SHP77 treated with DMSO at 0.1 percent for 48 hours (cell line): ENCODE data around the gene RAB9B.
"Not testable (repeated sequence)": the region's sequence is repeated elsewhere in the genome, so short reads cannot be mapped to it uniquely, and the experiment has no call there.

Source experiments
- DNase-seq: peaks from one replicate; lab custom pipeline; 2025; lab: John Stamatoyannopoulos, UW

RAB9B gene, protein sequence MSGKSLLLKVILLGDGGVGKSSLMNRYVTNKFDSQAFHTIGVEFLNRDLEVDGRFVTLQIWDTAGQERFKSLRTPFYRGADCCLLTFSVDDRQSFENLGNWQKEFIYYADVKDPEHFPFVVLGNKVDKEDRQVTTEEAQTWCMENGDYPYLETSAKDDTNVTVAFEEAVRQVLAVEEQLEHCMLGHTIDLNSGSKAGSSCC

GRCh38 chrX:103831803-103832544 is at the start of gene RAB9B:
Gene RAB9B, minus strand, starts transcription at chrX:103832257. Its CDS starts 6,473 bp downstream, at chrX:103825784.
- DNase-seq = no peak

DNA sequence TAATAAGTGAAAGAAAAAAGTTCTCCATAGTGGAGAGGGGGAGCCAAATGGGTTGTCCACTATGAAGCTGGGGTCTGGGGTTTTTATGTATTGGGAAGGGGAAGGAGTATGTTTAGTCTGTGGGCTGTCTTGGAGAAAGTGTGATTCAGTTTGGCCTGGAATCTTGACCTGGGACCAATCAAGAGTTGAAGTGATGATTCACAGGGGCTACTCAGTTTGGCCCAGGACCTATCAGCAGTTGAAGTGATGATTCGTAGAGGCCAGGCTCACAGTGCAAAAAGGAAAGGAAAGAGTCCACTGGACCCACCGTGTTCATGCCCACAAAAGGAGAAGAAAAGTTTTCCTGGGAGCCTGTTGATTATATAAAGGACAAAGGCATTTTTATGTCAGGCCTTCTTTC is 47.3 kb upstream of the RAB9B start:
- DNase-seq = no peak

DNA sequence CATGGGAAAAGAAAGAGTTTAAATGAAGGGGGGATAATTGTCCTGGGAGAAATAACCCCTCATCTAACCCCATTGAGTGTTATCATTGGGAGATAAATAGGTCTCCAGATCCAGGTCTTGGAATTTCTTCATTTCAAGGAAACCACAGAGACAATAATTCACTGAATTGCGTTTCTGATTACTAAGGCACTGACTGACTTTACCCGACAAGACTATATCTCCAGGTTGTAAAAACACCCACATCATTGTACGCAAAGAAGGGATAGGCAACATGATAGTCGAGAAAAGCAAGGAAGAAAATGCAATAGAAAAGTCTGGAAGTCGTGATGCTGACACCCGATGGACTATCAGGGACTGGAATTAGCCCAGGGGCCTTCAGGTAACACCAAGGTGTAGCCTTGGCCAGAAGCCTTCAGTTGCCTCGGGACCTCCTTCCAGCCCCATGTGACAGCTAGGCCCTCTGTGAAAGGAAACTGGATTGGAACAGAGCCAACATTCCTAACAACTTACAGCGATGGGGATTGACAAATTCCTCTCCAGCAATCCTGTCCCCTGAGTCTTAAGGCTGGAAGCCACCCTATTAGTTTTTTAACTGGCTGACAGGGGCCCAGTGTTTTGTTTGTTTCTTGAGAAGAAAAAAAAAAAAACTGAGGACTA is 46.5 kb upstream of the RAB9B start:
- no peak for DNase-seq

DNA sequence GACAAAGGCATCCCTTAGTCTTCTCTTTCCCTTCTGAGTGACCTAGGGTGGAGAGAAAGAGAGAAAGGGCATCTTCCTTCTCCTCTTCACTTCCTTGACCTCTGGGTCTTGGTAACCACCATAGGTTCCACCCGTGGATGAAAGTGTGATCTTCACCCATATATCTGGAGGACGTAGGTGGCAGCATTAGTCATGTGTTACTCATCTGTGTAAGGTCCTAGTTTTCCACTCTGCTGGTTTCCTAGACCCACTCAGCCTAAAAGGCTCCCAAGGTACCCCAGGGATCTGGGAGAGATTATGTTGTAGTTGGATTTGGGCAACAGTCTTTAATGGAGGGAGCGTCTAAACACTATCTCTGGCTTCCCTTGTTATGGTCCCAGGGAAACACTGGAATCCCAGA is 45.5 kb upstream of the RAB9B start:
- DNase-seq = no peak

DNA sequence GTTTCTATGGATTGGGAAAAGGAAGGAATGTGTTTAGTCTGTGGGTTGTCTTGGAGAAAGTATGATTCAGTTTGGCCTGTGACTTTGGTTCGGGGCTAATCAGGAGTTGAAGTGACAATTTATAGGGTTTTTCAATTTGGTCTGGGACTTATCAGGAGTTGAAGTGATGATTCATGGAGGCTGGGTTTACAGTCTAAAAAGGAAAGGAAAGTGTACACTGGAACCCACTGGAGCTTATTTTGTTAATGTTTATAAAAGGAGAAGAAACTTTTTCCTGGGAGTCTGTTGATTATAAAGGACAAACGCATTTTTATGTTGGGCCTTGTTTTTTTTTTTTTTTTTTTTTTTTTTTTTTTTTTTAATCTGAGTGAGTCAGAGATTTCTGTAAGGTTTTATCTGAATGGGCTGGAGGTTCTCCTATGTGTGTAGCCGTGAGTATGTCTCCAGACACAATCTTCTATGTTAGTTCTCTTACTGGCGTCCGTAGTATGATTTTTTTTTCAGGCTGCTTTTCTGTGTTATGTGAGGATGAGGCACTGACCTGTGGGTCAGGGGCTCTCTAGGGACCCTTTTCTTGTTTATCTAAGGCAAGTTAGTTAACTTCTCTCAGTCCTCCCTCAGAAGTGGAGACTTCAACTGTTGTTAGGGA is 33.0 kb upstream of the RAB9B start:
- DNase-seq = no peak

DNA sequence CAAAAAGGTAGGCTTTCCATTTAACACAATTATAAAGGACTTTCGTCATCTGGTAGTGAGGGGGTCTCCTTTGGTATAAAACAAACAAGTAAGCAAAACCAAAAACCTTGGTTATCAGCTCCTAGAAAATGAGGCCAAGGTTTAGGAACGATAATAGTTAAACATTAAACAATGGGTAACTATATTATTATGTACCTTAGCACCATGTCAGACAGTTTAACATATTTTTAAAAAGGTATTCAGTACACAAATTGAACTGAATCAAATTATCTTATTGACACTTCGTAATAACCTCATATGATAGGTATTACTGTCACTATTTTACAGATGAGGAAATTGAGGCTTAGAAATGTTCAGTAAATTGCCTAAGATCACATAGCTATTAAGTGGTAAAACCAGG is 32.1 kb upstream of the RAB9B start:
- DNase-seq = no peak

DNA sequence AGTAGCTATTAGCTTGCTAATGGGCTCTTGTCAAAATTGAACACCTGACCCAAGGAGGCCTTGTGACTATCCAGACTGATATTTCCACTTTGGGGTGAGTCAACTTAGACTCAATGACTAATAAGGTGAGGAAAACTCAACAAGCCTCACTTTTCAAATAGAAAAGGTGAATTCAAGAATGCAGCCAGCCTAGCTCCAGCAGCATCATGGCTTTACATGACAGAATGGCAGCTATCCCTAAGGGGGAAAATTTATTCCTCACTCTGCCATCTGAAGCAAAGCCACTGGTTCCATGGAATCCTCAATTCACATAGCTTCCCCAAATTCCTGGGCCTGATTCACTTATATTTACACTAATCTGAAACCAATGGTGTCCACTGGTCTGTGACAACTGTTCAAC is 29.1 kb upstream of the RAB9B start:
- DNase-seq = no peak

GRCh38 chrX:103849558-103849957 is 17.5 kb upstream of the RAB9B start:
- DNase-seq = no peak

DNA sequence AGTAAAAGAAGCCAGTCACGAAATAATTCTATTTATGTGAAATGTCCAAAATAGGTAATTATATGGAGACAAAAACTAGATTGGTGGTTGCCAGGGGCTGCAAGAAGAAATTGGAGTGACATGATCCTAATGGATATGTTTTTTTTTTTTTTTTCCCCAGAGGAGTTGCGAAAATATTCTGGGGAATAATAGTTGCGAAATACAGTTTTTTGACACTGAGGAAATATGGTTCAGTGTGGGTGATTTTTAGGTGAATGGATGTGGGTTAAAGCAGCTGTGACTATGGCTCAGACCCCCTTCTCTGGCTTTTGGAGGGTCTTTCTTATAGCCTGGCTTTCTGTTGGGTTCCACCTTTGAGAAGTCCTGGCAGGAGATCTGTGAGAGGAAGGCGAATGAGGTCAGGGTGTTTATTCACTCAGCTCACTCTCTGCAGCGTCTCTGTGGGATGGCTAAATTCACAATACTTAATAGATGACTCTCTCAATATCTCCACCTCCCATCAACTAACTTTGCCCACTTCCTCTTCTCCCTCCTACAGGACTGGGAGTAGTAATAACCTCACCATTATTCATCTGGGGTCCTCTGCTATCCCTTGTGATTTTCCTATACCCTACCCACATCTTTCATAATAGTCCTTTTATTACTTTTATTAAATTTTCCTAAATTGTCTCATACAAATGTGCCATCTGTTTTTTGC is 15.3 kb upstream of the RAB9B start:
- DNase-seq = no peak

GRCh38 chrX:103846386-103846785 is 14.3 kb upstream of the RAB9B start:
- DNase-seq = no peak

DNA sequence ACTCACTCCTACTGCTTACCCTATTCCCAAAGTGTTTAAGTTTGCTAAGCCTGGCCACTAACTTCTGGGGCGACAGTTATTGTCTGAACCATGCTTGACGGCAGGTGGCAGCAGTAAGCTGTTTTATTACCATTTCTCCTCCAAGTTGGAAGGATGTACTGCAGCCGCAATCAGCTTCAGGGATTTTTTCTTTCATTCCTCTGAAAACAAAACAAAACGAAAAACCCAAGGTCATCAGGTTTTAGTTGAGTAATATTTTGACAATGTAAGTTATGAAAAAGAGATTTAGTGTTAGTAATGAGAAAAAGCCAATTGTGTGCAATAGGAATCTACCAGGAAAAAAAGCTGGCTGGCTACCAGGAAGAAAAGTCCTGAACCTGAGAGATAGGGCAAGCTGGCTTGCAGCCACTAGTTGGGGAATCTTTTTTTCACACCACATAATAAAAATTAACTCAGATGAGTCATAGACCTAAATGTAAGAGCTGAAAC is 13.2 kb upstream of the RAB9B start:
- DNase-seq = no peak

- no peak for DNase-seq
Measured at GRCh38 chrX:103839404-103839803, 7.3 kb upstream of the RAB9B start.

DNA sequence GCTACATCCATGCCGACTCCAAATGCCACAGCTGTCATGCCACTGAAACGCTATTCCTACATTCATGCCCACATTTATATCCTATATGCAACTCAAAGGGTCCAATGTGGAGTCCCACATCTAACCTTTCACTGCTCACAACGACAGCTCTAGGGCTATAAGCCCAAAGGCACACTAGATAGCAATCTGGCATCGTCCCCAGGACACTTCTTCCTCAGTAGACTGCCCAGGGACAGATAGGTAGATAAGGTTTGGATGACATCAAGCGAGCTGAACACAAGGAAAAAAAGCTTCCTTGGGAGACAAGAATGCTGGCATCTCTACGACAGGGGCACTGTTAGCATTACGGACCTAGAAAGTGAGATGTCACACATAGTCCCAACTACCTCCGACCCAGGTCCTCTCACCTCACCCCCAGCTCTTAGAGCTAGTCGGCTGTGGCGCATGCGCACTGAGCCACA is 685 bp downstream of the RAB9B start:
- no peak for DNase-seq

GRCh38 chrX:103830848-103831247 is 1.2 kb downstream of the RAB9B start:
- no peak for DNase-seq

DNA sequence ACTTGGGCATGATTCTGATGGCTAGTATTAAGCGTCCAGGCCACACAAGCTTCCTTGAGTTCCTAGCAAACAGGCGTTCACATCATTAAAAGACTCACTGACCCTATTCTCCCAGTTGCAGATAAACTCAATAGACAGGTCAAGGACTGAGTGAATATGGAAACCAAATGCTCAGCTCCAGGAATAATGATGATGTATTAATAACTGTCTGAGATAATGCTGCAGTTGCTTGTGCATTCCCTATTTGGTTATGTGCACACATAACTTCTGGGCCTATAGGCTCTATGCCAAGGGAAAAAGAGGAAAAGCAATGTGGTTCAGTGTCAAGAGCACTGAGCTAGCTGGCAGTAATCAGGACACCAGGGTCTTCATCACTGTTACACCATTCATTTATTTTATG is 3.5 kb downstream of the RAB9B start:
- DNase-seq = no peak

DNA sequence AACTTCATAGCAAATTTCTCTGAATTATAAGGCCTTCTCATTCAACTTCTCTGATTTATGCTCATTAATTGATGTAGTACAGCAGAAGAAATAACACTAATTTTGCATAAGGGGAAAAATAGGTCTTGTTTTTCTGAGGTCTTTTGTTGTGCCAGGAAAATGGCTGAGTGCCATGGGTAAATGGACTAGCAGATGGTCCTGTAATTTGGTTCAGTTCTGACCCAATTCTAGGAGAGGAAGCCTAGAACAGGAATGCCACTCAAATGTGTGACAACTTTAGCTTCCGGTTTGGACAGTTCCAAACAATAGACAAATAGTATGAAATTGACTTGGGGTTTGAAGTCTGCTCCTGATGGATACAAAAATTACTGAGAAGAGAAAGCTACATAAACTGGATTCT is 6.2 kb downstream of the RAB9B start:
- no peak for DNase-seq

- no peak for DNase-seq
Measured at GRCh38 chrX:103823591-103823990, 8.5 kb downstream of the RAB9B start.

DNA sequence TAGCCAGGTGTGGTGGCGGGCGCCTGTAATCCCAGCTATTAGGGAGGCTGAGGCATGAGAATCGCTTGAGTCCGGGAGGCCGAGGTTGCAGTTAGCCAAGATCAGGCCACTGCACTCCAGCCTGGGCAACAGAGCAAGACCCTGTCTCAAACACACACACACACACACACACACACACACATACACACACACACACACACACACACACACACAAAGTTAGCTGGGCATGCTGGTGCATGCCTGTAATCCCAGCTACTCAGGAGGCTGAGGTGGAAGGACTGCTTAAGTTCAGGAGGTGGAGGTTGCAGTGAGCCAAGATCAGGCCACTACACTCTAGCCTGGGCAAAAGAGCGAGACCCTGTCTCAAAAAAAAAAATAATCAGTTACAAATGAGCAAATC is 11.3 kb downstream of the RAB9B start:
- not testable (repeated sequence) for DNase-seq

GRCh38 chrX:103818842-103819619 is 13.0 kb downstream of the RAB9B start:
- DNase-seq = no peak

DNA sequence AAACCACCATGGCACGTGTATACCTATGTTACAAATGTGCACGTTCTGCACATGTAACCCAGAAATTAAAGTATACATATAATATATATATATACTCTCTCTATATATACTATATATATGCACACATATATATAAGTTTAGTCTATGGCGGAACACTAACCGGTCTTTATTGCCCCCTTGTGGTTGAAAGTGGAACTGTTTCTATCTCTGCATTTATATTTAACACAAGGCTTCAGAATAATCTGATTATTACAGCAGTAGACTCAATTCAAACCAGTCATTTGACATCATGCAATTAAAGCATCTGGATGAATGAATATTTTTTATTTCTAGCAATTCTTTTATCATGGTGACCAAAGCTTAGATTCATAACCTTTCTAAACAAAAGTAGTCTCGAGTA is 14.6 kb downstream of the RAB9B start:
- DNase-seq = peak; percentile 6

DNA sequence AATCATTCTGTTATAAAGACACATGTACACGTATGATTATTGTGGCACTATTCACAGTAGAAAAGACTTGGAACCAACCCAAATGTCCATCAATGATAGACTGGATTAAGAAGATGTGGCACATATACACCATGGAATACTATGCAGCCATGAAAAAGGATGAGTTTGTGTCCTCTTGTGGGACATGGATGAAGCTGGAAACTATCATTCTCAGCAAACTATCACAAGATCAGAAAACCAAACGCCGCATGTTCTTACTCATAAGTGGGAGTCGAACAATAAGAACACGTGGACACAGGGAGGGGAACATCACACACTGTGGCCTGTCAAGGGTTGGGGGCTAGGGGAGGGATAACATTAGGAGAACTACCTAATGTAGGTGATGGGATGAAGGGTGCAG is 15.0 kb downstream of the RAB9B start:
- not testable (repeated sequence) for DNase-seq
